GM11168 (cell line): ENCODE data around the gene HECTD1.
"Not testable (repeated sequence)": the region's sequence is repeated elsewhere in the genome, so short reads cannot be mapped to it uniquely, and the experiment has no call there.

Source experiments
- in situ Hi-C: fragments of 300-500 bp; cut with MboI; formaldehyde crosslinking; loops from one replicate; pipeline ENCODE4 v1.12.0; 2022; ENCODE audit warnings: low sequenced_read_pairs; ENCODE audit not compliant: unreplicated experiment

Gene HECTD1

DNA sequence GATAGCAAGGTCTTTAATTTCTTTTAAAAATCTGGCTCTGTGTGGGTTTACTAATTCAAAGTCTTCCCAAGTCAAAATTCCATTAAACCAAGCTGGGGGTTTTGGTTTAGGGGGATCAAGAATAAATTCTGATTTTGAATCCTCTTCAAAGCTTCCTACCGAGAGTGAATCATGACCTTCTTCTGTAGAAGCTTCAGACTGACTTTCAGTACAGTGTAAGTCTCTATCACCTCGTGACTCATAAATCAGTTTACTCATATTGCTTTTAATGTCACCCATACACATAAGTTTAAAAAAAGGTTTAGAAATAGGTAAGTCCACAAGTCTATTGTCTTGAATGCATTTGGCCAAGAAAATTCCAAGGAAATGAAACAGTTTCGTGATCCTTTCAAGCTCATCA, 100.8 kb downstream of the HECTD1 start:
- in situ Hi-C loops, result no loop called here

- in situ Hi-C loops, result no loop called here
Observed at GRCh38 chr14:31097081-31097480, 110.5 kb downstream of the HECTD1 start.

DNA sequence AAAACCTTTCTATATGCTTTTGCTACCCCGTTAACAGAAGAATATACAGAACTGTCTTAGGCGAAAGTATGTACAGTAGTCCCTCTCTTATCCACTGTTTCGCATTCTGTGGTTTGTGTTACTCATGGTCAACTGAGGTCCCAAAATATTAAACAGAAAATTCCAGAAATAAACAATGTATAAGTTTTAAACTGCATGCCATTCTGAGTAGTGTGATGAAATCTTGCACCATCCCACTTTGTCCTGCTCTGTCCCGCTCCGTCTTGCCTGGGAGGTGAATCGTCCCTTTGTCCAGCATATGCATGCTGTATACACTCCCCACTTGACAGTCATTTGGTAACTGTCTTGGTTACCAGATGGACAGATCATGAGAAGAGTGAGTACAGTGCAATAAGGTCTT, 111.3 kb downstream of the HECTD1 start:
- in situ Hi-C loops, result no loop called here

GRCh38 chr14:31095817-31096216, 111.8 kb downstream of the HECTD1 start:
- in situ Hi-C loops, result not testable (repeated sequence)

DNA sequence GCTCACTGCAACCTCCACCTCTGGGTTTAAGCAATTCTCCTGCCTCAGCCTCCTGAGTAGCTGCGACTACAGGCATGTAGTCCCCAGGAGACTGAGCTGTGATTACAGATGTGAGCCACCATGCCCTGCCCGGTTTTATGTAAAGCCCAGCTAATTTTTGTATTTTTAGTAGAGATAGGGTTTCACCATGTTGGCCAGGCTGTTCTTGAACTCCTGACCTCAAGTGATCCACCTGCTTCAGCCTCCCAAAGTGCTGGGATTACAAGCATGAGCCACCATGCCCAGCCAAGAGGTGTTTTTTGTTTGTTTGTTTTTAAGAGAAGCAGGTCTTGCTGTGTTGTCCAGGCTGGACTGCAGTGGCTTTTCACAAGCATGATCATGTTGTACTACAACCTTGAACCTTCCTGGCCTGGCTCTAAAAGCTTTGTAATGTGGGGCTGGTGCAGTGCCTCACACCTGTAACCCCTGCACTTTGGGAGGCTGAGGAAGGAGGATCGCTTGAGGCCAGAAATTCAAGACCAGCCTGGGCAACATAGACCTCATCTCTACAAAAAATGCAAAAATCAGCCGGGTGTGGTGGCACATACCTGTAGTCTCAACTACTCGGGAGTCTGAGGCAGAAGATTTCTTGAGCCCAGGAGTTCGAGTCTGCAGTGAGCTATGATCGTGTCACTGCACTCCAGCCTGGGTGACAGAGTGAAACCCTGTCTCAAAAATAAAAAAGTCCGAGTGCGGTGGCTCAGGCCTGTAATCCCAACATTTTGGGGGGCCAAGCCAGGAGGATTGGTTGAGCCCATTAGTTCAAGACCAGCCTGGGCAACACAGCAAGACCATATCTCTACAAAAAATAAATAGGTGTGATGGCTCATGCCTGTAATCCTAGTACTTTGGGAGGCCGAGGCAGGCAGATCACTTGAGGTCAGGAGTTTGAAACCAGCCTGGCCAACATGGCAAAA, 113.4 kb downstream of the HECTD1 start:
- in situ Hi-C loops, result not testable (repeated sequence)

DNA sequence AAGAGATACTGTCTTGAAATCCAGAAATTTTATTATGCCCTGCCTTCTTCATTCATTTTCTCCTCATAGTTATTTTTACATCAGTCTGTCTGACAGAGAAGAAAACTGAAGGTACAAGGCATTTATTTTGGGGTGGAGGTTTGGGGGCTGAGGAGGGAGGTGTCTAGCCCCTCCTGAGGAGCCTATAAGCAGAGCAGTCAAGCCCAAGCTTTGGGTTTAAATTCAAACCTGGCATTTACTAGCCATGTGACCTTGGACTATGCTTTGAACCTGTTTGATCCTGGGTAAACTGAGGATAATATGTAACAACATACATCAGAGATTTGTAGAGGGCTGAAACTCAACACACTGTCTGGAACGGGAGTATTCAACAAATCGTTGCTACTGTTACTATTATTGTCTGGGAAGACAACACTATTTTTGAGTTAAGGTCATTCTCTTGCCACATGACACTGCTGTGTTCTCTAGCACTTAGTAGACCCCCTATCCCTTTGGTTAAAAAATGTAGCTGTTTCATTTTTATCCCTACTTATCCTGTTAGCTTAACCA, 115.4 kb downstream of the HECTD1 start:
- in situ Hi-C loops, result no loop called here

GRCh38 chr14:31090883-31091764, 116.5 kb downstream of the HECTD1 start:
- in situ Hi-C loops, result no loop called here

DNA sequence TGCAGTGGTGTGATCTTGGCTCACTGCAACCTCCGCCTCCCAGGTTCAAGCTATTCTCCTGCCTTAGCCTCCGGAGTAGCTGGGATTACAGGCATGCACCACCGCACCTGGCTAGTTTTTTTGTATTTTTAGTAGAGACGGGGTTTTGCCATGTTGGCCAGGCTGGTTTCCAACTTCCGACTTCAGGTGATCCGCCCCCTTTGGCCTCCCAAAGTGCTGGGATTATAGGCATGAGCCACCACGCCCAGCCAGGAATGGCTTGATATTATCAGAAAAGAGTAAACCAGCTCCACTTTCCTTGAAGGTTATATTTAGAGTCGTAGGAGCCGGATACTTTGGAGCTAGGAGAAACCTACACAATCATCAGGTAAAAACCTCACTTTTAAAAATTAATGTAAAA, 121.1 kb downstream of the HECTD1 start:
- in situ Hi-C loops, result not testable (repeated sequence)

GRCh38 chr14:31085027-31085426, 122.6 kb downstream of the HECTD1 start:
- in situ Hi-C loops, result no loop called here

DNA sequence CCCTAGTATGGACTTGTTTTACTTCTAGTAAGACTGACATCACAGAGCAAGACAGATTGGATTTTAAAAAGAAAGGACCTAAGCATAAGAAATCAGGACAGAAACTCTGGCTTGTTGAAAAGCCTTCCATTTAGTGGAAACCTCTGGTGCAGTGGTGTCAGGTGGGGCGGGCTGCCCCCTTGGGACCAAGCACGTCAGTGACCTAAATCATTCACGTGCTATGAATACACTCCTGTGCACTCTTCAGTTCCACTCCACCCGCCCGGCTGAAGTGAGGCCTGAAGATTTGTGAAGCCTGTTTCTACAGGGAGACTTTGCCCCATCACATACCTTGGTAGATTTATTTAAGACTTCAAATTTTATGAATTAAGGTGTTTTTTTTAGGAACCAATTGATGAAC, 123.2 kb downstream of the HECTD1 start:
- in situ Hi-C loops, result loop anchor here (5.0 kb wide), 1 partner anchor 107 kb away; no protein-coding TSS in a partner anchor

GRCh38 chr14:31083781-31084180, 123.8 kb downstream of the HECTD1 start:
- in situ Hi-C loops, result loop anchor here (5.0 kb wide), 1 partner anchor 106 kb away; no protein-coding TSS in a partner anchor

DNA sequence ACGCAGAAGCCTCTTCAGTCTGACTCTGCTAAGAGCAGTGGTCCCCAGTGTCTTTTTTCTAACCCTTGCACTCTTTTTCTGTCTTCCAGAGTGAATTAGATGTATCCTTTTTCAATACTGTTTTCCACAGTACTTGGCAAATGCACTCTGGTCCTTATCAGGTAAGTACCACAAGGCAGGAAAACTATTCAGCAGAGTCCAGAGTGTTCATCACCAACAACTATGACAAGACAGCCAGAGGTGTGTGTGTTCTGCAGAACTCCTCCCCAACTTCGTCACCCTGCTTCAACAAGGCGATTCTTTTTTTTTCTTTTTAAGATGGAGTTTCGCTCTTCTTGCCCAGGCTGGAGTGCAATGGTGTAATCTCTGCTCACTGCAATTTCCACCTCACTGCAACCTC, 127.1 kb downstream of the HECTD1 start:
- in situ Hi-C loops, result loop anchor here (5.0 kb wide), 1 partner anchor 103 kb away; no protein-coding TSS in a partner anchor

GRCh38 chr14:31080056-31080455, 127.5 kb downstream of the HECTD1 start:
- in situ Hi-C loops, result loop anchor here (5.0 kb wide), 1 partner anchor 103 kb away; no protein-coding TSS in a partner anchor

GRCh38 chr14:31078766-31079165, 128.8 kb downstream of the HECTD1 start:
- in situ Hi-C loops, result no loop called here

- in situ Hi-C loops, result no loop called here
Observed at GRCh38 chr14:31075144-31075543, 132.4 kb downstream of the HECTD1 start.

GRCh38 chr14:31071151-31071550, 136.4 kb downstream of the HECTD1 start:
- in situ Hi-C loops, result no loop called here

- in situ Hi-C loops, result no loop called here
Observed at GRCh38 chr14:31070431-31070830, 137.2 kb downstream of the HECTD1 start.

DNA sequence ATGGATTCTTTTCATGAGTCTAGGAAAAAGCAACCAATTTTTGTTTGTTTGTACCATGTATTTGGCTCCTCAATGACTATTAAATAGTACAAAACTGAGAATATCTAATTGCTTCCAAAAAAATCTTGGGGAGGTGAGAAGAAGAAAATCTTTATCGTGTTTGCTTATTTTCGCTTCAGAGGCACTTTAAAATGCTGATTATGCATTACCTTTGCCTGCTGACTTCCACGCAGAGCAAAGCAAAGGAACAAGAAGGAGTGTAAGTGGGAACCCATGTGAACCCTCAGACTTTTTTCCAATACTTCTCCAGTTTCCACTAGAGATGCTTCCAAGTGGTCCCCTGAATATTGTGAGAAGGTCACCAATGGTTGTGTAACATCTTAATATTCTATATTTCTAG, 138.2 kb downstream of the HECTD1 start:
- in situ Hi-C loops, result no loop called here

GRCh38 chr14:31068235-31068634, 139.4 kb downstream of the HECTD1 start:
- in situ Hi-C loops, result no loop called here

GRCh38 chr14:31062908-31063307, 144.7 kb downstream of the HECTD1 start:
- in situ Hi-C loops, result not testable (repeated sequence)
